Body of pancreas (tissue), 4 donors: Measurements from ENCODE around the gene CLDN7.

ENCODE experiments used
- POLR2A ChIP-seq, 3 donors: fragments of 450-650 bp; IDR thresholded peaks; one replicate each; pipeline ENCODE4 v1.6.1; 2016; ENCODE audit warnings: antibody characterized with exemption in 3 of 3, mild to moderate bottlenecking in 2 of 3
- TF ChIP-seq, protein P1 (sequence below), 7 experiments: fragments of 450-650 bp in 4 of 7; fragments of 200-600 bp in 3 of 7; sonication (generic) in 3 of 7; IDR thresholded peaks; one replicate each; pipeline ENCODE4 v1.5.1; 2016 to 2019; ENCODE audit warnings: antibody characterized with exemption in 7 of 7

DNA sequence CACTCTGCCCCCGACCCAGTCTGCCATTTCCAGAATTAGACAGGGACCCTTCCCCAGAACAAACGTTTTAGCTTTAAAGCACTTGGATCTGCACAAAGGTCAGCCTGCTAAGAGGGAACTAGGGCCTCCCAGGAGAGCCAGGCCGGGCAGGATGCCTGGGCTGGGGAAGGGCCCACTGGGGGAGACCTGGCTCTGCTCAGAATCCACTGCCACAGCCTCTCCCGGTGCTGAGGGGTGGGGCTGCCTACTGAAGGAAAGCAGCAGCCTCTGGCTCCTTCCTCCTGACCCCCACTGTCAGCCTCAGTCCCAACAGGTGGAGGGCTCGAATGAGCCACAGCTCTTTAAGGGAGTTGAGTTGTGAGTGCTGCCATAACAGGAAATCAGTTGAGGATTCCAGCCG is 30.5 kb upstream of the CLDN7 start:
- TF ChIP-seq, protein P1, sequence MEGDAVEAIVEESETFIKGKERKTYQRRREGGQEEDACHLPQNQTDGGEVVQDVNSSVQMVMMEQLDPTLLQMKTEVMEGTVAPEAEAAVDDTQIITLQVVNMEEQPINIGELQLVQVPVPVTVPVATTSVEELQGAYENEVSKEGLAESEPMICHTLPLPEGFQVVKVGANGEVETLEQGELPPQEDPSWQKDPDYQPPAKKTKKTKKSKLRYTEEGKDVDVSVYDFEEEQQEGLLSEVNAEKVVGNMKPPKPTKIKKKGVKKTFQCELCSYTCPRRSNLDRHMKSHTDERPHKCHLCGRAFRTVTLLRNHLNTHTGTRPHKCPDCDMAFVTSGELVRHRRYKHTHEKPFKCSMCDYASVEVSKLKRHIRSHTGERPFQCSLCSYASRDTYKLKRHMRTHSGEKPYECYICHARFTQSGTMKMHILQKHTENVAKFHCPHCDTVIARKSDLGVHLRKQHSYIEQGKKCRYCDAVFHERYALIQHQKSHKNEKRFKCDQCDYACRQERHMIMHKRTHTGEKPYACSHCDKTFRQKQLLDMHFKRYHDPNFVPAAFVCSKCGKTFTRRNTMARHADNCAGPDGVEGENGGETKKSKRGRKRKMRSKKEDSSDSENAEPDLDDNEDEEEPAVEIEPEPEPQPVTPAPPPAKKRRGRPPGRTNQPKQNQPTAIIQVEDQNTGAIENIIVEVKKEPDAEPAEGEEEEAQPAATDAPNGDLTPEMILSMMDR (IDR thresholded peaks at IDR 0.05) = no peak
- no peak for TF ChIP-seq POLR2A (IDR thresholded peaks at IDR 0.05)
